Measurements from ENCODE around the gene MAPK1. TPM values are rescaled to one million over a fixed set of nuclear protein-coding genes. Genes with fewer than 3 reads are reported as not detected.

The MAPK1 gene
- total and polyA plus RNA-seq, 2 donors (not counting 1 experiment from before 2014, with no cell fraction given): 53.8 to 133 TPM

- Histone ChIP-seq H3K36me3 (ENCODE audit: control insufficient read depth, insufficient read depth, low read length) (no peaks in the 10 kb centered on the region), H3K9ac (ENCODE audit: insufficient read depth, low read length) (no peak overlapping the region), H3K27ac (ENCODE audit: insufficient read depth, low read length) (no peak overlapping the region), H3K27me3 (ENCODE audit: control insufficient read depth, insufficient read depth, low read length) (no peaks in the 10 kb centered on the region), H2AFZ (ENCODE audit: low read length) (no peak overlapping the region), H3K4me2 (ENCODE audit: extremely low read depth, insufficient read depth, low read length) (no peak overlapping the region), H3K79me2 (ENCODE audit: control insufficient read depth, insufficient read depth, low read length) (peaks cover 93% of the 10 kb centered on the region), H3K4me3 (replicated peaks in 1 of 4; ENCODE audit: control extremely low read depth in 1 of 4, insufficient read depth in 1 of 4, low read depth in 3 of 4, low read length in 4 of 4) (no peak overlapping the region), H4K20me1 (ENCODE audit: control insufficient read depth, extremely low read depth, insufficient read depth, low read length) (peaks cover under 1% of the 10 kb centered on the region), H3K9me3 (ENCODE audit: control insufficient read depth, insufficient read depth, low read depth, low read length) (no peaks in the 10 kb centered on the region), H3K4me1 (ENCODE audit: control insufficient read depth, extremely low read depth, insufficient read depth, low read length) (peaks cover 2% of the 10 kb centered on the region)
- DNase-seq (ENCODE audit: low read depth in 2 of 2): no peak
- TF ChIP-seq, protein P1, sequence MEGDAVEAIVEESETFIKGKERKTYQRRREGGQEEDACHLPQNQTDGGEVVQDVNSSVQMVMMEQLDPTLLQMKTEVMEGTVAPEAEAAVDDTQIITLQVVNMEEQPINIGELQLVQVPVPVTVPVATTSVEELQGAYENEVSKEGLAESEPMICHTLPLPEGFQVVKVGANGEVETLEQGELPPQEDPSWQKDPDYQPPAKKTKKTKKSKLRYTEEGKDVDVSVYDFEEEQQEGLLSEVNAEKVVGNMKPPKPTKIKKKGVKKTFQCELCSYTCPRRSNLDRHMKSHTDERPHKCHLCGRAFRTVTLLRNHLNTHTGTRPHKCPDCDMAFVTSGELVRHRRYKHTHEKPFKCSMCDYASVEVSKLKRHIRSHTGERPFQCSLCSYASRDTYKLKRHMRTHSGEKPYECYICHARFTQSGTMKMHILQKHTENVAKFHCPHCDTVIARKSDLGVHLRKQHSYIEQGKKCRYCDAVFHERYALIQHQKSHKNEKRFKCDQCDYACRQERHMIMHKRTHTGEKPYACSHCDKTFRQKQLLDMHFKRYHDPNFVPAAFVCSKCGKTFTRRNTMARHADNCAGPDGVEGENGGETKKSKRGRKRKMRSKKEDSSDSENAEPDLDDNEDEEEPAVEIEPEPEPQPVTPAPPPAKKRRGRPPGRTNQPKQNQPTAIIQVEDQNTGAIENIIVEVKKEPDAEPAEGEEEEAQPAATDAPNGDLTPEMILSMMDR (conservative IDR thresholded peaks at IDR 0.05 in 1 of 2, IDR thresholded peaks at IDR 0.05 in 1 of 2; ENCODE audit: low read depth in 1 of 2, low read length in 2 of 2): no peak
- no peak for TF ChIP-seq EZH2 (IDR thresholded peaks at IDR 0.05; ENCODE audit: low read length, missing control alignments)
Observed at GRCh38 chr22:21856197-21856596, 11.2 kb downstream of the MAPK1 start.

GRCh38 chr22:21855676-21856075 lies 11.8 kb downstream of the MAPK1 start:
- H2AFZ ChIP-seq (ENCODE audit: low read length): no peak overlapping the region
- H3K79me2 ChIP-seq (ENCODE audit: control insufficient read depth, insufficient read depth, low read length): peaks cover 94% of the 10 kb centered on the region
- H3K9me3 ChIP-seq (ENCODE audit: control insufficient read depth, insufficient read depth, low read depth, low read length): no peaks in the 10 kb centered on the region
- no peaks in the 10 kb centered on the region for H3K27me3 ChIP-seq (ENCODE audit: control insufficient read depth, insufficient read depth, low read length)
- TF ChIP-seq, protein P1 (conservative IDR thresholded peaks at IDR 0.05 in 1 of 2, IDR thresholded peaks at IDR 0.05 in 1 of 2; ENCODE audit: low read depth in 1 of 2, low read length in 2 of 2): no peak
- no peak for TF ChIP-seq EZH2 (IDR thresholded peaks at IDR 0.05; ENCODE audit: low read length, missing control alignments)
- no peak for DNase-seq (ENCODE audit: low read depth in 2 of 2)
- H3K27ac ChIP-seq (ENCODE audit: insufficient read depth, low read length): no peak overlapping the region
- no peaks in the 10 kb centered on the region for H3K36me3 ChIP-seq (ENCODE audit: control insufficient read depth, insufficient read depth, low read length)
- no peak overlapping the region for H3K9ac ChIP-seq (ENCODE audit: insufficient read depth, low read length)
- no peaks in the 10 kb centered on the region for H4K20me1 ChIP-seq (ENCODE audit: control insufficient read depth, extremely low read depth, insufficient read depth, low read length)
- H3K4me1 ChIP-seq (ENCODE audit: control insufficient read depth, extremely low read depth, insufficient read depth, low read length): peaks cover 2% of the 10 kb centered on the region
- no peak overlapping the region for H3K4me2 ChIP-seq (ENCODE audit: extremely low read depth, insufficient read depth, low read length)
- no peak overlapping the region for H3K4me3 ChIP-seq (replicated peaks in 1 of 4; ENCODE audit: control extremely low read depth in 1 of 4, insufficient read depth in 1 of 4, low read depth in 3 of 4, low read length in 4 of 4)

DNA sequence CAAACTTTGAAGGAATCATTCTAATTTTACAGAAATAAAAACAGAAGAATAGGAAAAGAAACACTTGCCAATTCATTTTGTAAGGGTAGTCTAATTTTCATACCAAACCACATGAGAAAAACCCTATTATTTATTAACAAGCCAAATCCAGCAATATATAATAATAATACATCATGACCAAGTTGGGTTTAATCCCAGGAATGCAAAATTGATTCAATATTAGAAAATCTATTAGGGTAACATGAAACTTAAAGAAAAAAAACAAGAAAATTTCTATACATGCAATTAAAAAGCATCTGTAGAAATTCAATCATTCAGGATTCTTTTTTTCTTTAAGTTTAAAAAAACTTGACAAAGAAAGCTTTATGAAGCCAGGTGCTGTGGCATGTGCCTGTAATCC lies 16.8 kb downstream of the MAPK1 start:
- no peak for DNase-seq (ENCODE audit: low read depth in 2 of 2)
- no peaks in the 10 kb centered on the region for H3K27me3 ChIP-seq (ENCODE audit: control insufficient read depth, insufficient read depth, low read length)
- no peaks in the 10 kb centered on the region for H3K36me3 ChIP-seq (ENCODE audit: control insufficient read depth, insufficient read depth, low read length)
- no peak overlapping the region for H2AFZ ChIP-seq (ENCODE audit: low read length)
- H4K20me1 ChIP-seq (ENCODE audit: control insufficient read depth, extremely low read depth, insufficient read depth, low read length): no peaks in the 10 kb centered on the region
- H3K4me2 ChIP-seq (ENCODE audit: extremely low read depth, insufficient read depth, low read length): no peak overlapping the region
- no peak overlapping the region for H3K27ac ChIP-seq (ENCODE audit: insufficient read depth, low read length)
- no peak overlapping the region for H3K9ac ChIP-seq (ENCODE audit: insufficient read depth, low read length)
- H3K79me2 ChIP-seq (ENCODE audit: control insufficient read depth, insufficient read depth, low read length): peaks cover 87% of the 10 kb centered on the region
- no peak overlapping the region for H3K4me3 ChIP-seq (replicated peaks in 1 of 4; ENCODE audit: control extremely low read depth in 1 of 4, insufficient read depth in 1 of 4, low read depth in 3 of 4, low read length in 4 of 4)
- no peaks in the 10 kb centered on the region for H3K4me1 ChIP-seq (ENCODE audit: control insufficient read depth, extremely low read depth, insufficient read depth, low read length)
- TF ChIP-seq, protein P1 (conservative IDR thresholded peaks at IDR 0.05 in 1 of 2, IDR thresholded peaks at IDR 0.05 in 1 of 2; ENCODE audit: low read depth in 1 of 2, low read length in 2 of 2): no peak
- TF ChIP-seq EZH2 (IDR thresholded peaks at IDR 0.05; ENCODE audit: low read length, missing control alignments): no peak
- H3K9me3 ChIP-seq (ENCODE audit: control insufficient read depth, insufficient read depth, low read depth, low read length): no peaks in the 10 kb centered on the region

All from fibroblast of lung (primary cell).